DND-41 (cell line): Measurements from ENCODE around the gene SFRP5.

ENCODE experiments used
- EZH2 ChIP-seq: IDR thresholded peaks from 3 replicates; pipeline ENCODE4 v1.6.1; 2012; ENCODE audit warnings: borderline replicate concordance, low read depth, mild to moderate bottlenecking, moderate library complexity, low read length, inconsistent platforms; ENCODE audit not compliant: severe bottlenecking
- TF ChIP-seq, protein P1 (sequence below): IDR thresholded peaks from 2 replicates; pipeline ENCODE4 v1.5.1; 2012; ENCODE audit warnings: borderline replicate concordance, low read length, moderate library complexity, mild to moderate bottlenecking; ENCODE audit not compliant: poor library complexity, severe bottlenecking; ENCODE audit errors: extremely low read depth

DNA sequence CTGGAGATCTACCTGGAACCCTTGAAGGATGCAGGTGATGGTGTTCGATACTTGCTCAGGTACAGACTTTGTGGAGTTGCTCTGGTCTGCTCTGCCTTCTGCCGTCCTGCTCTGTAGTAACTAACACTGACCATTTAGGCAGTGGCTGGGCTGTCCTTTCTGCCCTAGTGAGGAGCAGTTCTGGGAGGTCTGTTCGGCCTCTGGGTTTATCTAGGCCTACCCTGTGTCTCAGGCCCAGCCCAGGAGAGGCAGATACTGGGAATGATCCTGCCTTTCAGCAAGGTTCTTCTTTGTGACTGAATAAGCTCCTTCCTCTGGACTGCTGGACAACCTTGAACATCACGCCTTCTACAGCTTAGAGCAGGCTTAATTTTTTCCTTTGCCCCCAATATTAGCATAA is 33.2 kb downstream of the SFRP5 start:
- TF ChIP-seq, protein P1, sequence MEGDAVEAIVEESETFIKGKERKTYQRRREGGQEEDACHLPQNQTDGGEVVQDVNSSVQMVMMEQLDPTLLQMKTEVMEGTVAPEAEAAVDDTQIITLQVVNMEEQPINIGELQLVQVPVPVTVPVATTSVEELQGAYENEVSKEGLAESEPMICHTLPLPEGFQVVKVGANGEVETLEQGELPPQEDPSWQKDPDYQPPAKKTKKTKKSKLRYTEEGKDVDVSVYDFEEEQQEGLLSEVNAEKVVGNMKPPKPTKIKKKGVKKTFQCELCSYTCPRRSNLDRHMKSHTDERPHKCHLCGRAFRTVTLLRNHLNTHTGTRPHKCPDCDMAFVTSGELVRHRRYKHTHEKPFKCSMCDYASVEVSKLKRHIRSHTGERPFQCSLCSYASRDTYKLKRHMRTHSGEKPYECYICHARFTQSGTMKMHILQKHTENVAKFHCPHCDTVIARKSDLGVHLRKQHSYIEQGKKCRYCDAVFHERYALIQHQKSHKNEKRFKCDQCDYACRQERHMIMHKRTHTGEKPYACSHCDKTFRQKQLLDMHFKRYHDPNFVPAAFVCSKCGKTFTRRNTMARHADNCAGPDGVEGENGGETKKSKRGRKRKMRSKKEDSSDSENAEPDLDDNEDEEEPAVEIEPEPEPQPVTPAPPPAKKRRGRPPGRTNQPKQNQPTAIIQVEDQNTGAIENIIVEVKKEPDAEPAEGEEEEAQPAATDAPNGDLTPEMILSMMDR, result no peak
- TF ChIP-seq EZH2, result no peak
